Thyroid gland (tissue), 4 donors: ENCODE data around the gene PNPLA3. TPM values are rescaled to one million over a fixed set of nuclear protein-coding genes. Genes with fewer than 3 reads are reported as not detected.

Source experiments
- DNase-seq, 2 donors: peaks; one replicate each; pipeline ENCODE4 v3.0.0-alpha.2; 2019
- H3K27ac ChIP-seq, 3 donors: fragments of 200-600 bp; sonication (generic); 1 replicate in 2 of 3; 2 replicates in 1 of 3; pipeline ENCODE4 v1.5.1; 2016 to 2019; ENCODE audit warnings: mild to moderate bottlenecking in 1 of 3, moderate library complexity in 1 of 3
- H3K27me3 ChIP-seq: fragments of 200-600 bp; sonication (generic); one replicate; pipeline ENCODE4 v1.5.1; 2019
- H3K36me3 ChIP-seq, 2 donors: fragments of 200-600 bp; sonication (generic); one replicate each; pipeline ENCODE4 v1.5.1; 2016 to 2019
- H3K4me1 ChIP-seq, 2 donors: fragments of 200-600 bp; sonication (generic); one replicate each; pipeline ENCODE4 v1.5.1; 2017 to 2019
- H3K4me3 ChIP-seq, 3 donors: fragments of 200-600 bp; sonication (generic); replicated peaks in 1 of 3; 1 replicate in 2 of 3; 2 replicates in 1 of 3; pipeline ENCODE4 v1.5.1; 2016; ENCODE audit warnings: mild to moderate bottlenecking in 1 of 3
- H3K9me3 ChIP-seq: fragments of 200-600 bp; sonication (generic); one replicate; pipeline ENCODE4 v1.5.1; 2017
- CTCF ChIP-seq, 6 experiments: fragments of 200-600 bp in 3 of 6; fragments of 450-650 bp in 3 of 6; sonication (generic) in 3 of 6; IDR thresholded peaks; one replicate each; pipeline ENCODE4 v1.5.1; 2016 to 2019; ENCODE audit warnings: antibody characterized with exemption in 6 of 6, mild to moderate bottlenecking in 2 of 6, inconsistent platforms in 1 of 6, moderate library complexity in 1 of 6
- POLR2A ChIP-seq, 2 donors: fragments of 450-650 bp; IDR thresholded peaks; one replicate each; pipeline ENCODE4 v1.6.1; 2017; ENCODE audit warnings: antibody characterized with exemption in 2 of 2, mild to moderate bottlenecking in 2 of 2, moderate library complexity in 1 of 2
- WGBS, 2 donors: methylation state at CpG; one replicate each; pipeline ENCODE4 v1.1.5; 2017; 5-methylcytosine and 5-hydroxymethylcytosine counted together
- intact Hi-C: fragments of 100-400 bp; cut with DNase I; formaldehyde crosslinking; loops from one replicate; pipeline ENCODE4 v1.15.1; 2023
- total RNA-seq, 4 donors: library from RNA; depleted of rRNA; stranded (reverse); fragments of >200 nt; gene quantifications; one replicate each; pipeline ENCODE4 v1.2.3, GENCODE V29; 2016

Gene PNPLA3
- total RNA-seq, 4 donors from 2014 or later = 0.11 to 0.13 TPM; not detected in 2

DNA sequence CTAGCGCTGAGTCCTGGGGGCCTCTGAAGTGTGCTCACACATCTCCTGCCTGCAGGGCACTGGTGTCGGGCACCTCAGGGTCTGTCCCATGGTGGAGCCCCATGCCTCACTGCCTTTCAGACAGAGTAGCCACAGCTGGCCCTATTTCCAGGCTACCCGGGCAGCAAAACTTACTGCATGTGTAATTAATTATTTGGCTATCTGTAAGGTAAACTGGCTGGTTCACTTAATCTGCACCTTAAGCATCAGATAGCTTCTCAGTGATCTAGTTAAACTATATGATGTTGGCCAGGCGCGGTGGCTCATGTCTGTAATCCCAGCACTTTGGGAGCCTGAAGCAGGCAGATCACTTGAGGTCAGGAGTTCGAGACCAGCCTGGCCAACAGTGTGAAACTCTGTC is 5.3 kb downstream of the PNPLA3 start:
- DNase-seq = no peak
- Histone ChIP-seq H3K36me3 (no peaks in the 10 kb centered on the region), H3K4me1 (peaks cover 4 to 5% of the 10 kb centered on the region in 2 donors), H3K27ac (no peak overlapping the region), H3K9me3 (no peaks in the 10 kb centered on the region), H3K27me3 (no peaks in the 10 kb centered on the region), H3K4me3 (no peak overlapping the region)
- WGBS, 2 donors = 87 to 93% methylated on average over 6 of the region's 6 CpGs
- intact Hi-C loops = no loop called here
- TF ChIP-seq POLR2A (IDR thresholded peaks at IDR 0.05) (no peak), CTCF (IDR thresholded peaks at IDR 0.05) (no peak)

DNA sequence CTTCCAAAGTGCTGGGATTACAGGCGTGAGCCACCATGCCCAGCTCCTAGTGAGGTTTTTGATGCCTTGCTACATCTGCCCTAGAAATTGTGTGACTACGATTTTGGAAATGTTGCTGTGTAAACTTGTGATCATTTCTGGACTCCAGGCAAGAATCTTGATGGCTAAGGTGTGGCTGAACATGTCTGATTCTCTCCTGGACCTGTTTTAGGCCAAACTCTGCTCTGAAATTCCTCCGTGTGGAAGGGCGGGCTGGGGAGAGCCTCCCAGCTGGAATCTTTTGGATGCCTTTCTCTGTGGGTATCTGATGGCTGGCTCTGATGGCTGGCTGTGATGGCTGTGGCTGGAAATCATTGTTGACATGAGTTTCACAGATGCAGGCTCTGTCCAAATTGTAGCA is 8.2 kb downstream of the PNPLA3 start:
- Histone ChIP-seq H3K9me3 (no peaks in the 10 kb centered on the region), H3K4me1 (no peaks in the 10 kb centered on the region), H3K4me3 (no peak overlapping the region), H3K36me3 (no peaks in the 10 kb centered on the region), H3K27me3 (no peaks in the 10 kb centered on the region), H3K27ac (no peak overlapping the region)
- WGBS, 2 donors = 80 to 84% methylated on average over 4 of the region's 4 CpGs
- TF ChIP-seq POLR2A (IDR thresholded peaks at IDR 0.05) = no peak
- TF ChIP-seq CTCF (IDR thresholded peaks at IDR 0.05) = no peak
- DNase-seq = no peak
- intact Hi-C loops = no loop called here

DNA sequence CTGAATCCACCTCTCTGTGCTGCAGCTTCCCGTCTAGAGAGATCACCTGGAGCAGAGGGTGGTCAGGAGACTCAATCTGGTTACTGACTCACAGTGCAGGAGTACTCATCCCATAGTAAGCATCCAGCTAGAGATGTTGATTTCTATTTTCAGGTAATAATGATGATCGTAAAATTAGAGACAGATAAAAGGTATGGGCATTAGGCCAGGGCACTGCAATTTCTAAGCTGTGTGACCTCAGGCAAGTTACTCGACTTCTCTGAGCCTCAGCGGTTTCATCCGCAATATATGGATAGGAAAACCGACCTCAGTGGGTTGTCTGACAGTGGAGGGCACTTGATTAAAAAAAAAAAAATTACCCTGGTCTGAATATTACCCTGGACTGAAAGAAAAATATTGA is 17.8 kb downstream of the PNPLA3 start:
- DNase-seq = no peak
- Histone ChIP-seq H3K27ac (no peak overlapping the region), H3K9me3 (no peaks in the 10 kb centered on the region), H3K36me3 (no peaks in the 10 kb centered on the region), H3K27me3 (no peaks in the 10 kb centered on the region), H3K4me3 (no peak overlapping the region), H3K4me1 (no peaks in the 10 kb centered on the region)
- intact Hi-C loops = no loop called here
- WGBS, 2 donors = 85 to 89% methylated on average over 6 of the region's 6 CpGs
- no peak for TF ChIP-seq POLR2A (IDR thresholded peaks at IDR 0.05)
- no peak for TF ChIP-seq CTCF (IDR thresholded peaks at IDR 0.05)

DNA sequence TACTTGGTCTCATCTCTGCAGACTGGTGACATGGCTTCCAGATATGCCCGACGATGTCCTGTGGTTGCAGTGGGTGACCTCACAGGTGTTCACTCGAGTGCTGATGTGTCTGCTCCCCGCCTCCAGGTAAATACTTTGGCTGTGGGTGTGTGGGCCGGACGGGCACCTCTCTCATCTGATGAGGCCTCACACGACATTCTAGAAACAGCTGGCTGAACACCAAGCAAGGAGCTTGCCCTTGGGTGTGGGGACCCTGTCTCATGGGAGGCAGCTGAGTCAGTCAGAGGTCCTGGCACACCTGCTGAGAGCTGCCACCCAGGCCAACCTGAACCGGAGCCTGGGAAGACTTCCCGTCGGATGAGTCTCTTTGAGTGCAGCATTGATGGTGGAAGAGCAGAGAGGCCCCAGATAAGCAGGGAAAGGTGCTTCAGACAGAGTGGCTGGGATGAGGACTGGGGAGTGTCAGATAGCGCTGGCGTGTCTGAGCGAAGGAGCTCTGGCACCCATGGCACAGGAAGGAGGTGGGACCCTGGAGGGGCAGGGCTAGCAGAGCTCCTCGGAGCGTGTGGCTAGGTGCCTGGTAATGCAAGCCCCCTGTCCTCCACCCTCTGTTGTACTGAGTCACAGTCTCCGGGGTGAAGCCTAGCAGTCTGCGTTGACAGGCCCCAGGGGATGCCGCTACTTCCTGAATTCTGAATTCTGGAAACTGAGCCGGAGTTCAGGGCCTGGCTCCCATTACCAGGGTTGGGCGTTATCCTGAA is 21.2 kb downstream of the PNPLA3 start:
- H3K4me3 ChIP-seq = no peak overlapping the region
- TF ChIP-seq CTCF (IDR thresholded peaks at IDR 0.05) = no peak
- no peak for TF ChIP-seq POLR2A (IDR thresholded peaks at IDR 0.05)
- H3K27ac ChIP-seq = no peak overlapping the region
- no peaks in the 10 kb centered on the region for H3K36me3 ChIP-seq
- no peaks in the 10 kb centered on the region for H3K27me3 ChIP-seq
- H3K4me1 ChIP-seq = no peaks in the 10 kb centered on the region
- DNase-seq = no peak
- WGBS, 2 donors = 86 to 88% methylated on average over 18 of the region's 20 CpGs
- H3K9me3 ChIP-seq = no peaks in the 10 kb centered on the region
- intact Hi-C loops = no loop called here

DNA sequence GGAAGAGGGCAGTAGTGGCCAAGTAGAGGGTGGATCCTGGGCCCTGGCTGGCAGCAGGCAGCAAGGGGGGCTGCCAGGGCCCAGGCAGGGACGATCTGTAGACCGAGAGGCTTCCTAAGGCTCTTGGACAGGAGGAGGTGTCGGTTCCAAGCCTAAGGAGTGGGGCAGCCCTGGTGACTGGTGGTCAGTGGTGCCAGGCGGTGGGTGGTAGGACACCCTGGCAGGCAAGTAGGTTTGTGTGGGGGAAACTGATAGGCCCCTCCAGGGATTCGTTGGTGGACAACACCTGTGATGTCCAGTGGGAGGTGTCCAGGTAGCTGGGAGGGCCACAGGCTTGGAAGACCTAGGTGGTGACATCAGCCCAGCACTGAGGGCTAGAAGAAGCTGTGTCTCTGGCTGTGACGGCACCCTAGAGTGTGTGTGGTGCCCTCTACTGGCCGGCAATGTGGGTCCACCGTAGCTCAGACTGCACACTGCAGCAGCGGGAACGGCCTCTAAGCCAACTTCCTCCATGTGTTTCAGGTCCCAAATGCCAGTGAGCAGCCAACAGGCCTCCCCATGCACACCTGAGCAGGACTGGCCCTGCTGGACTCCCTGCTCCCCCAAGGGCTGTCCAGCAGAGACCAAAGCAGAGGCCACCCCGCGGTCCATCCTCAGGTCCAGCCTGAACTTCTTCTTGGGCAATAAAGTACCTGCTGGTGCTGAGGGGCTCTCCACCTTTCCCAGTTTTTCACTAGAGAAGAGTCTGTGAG is 22.2 kb downstream of the PNPLA3 start:
- Histone ChIP-seq H3K9me3 (no peaks in the 10 kb centered on the region), H3K4me3 (no peak overlapping the region), H3K27ac (no peak overlapping the region), H3K27me3 (no peaks in the 10 kb centered on the region), H3K4me1 (no peaks in the 10 kb centered on the region), H3K36me3 (no peaks in the 10 kb centered on the region)
- peak; percentile 29 to 41 for DNase-seq
- TF ChIP-seq POLR2A (IDR thresholded peaks at IDR 0.05) (no peak), CTCF (IDR thresholded peaks at IDR 0.05) (peak in 5 of 6 experiments; percentile 12 to 51 (median 28))
- intact Hi-C loops = no loop called here
- WGBS, 2 donors = 45 to 71% methylated on average over 7 to 8 of the region's 12 CpGs
